Stimulated activated naive B cell treated with anti-CD40 and anti-IgM and Interleukin-4, amounts not matched to agents 10 μg/mL and 1 μg/mL and 100 μg/mL, for 72 hours (primary cell): ENCODE measurements around the gene DISC1.
"Not testable (repeated sequence)": the region's sequence is repeated elsewhere in the genome, so short reads cannot be mapped to it uniquely, and the experiment has no call there.

Experiments used
- ATAC-seq, 2 donors: fragments of 150-1000 bp; cut with Tn5 transposase; replicated peaks; 2 replicates each; pipeline ENCODE4 v1.10.0; 2021; ENCODE audit warnings: moderate library complexity in 1 of 2
- DNase-seq: peaks from one replicate; pipeline ENCODE4 v3.0.0; 2021
- H3K27ac Mint-ChIP-seq: one replicate; pipeline ENCODE4 v1.8.0; 2022; ENCODE audit warnings: mild to moderate bottlenecking, mixed read lengths
- H3K27me3 Mint-ChIP-seq, 2 donors: one replicate each; pipeline ENCODE4 v1.8.0; 2022; ENCODE audit warnings: mixed read lengths in 2 of 2
- H3K36me3 Mint-ChIP-seq, 2 donors: one replicate each; pipeline ENCODE4 v1.8.0; 2022; ENCODE audit warnings: mixed read lengths in 2 of 2, mild to moderate bottlenecking in 1 of 2
- H3K4me1 Mint-ChIP-seq, 2 donors: one replicate each; pipeline ENCODE4 v1.8.0; 2022; ENCODE audit warnings: mixed read lengths in 2 of 2, mild to moderate bottlenecking in 1 of 2
- H3K4me3 Mint-ChIP-seq, 2 donors: one replicate each; pipeline ENCODE4 v1.8.0; 2022; ENCODE audit warnings: mild to moderate bottlenecking in 2 of 2, mixed read lengths in 2 of 2, moderate library complexity in 1 of 2
- H3K9me3 Mint-ChIP-seq, 2 donors: one replicate each; pipeline ENCODE4 v1.8.0; 2022; ENCODE audit warnings: mixed read lengths in 2 of 2, mild to moderate bottlenecking in 1 of 2

The DISC1 gene

DNA sequence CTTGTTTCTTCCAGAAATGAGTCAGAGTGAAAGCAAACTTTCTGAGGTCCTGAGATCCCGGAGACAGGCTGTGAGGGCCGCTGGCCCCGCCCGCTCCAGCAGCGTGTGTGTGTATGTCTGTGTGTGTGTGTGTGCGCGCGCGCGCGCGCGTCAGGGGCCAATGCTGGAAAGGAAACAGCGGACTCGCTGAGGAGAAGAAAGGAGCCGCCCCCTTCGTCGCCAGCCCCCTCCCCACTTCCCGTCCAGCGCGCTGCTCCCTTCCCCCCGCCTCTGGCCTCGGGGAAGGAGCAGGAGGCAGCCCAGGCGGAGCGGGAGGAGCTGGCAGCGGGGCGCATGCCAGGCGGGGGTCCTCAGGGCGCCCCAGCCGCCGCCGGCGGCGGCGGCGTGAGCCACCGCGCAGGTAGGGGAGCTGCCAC is at the start of gene DISC1:
Gene DISC1 (plus strand): TSS at position 256 of the 416 bp plus-strand sequence. CDS start 78 bp downstream, at position 334.
- H3K36me3 Mint-ChIP-seq, result no peaks in the 10 kb centered on the region
- H3K27me3 Mint-ChIP-seq, result peaks cover 19 to 34% of the 10 kb centered on the region in 2 donors
- DNase-seq (peak; percentile 25), ATAC-seq (peak; percentile 55 to 76)
- peak within 1 kb of the TSS; percentile 56 for H3K27ac Mint-ChIP-seq
- peaks cover 13 to 28% of the 10 kb centered on the region in 2 donors for H3K4me1 Mint-ChIP-seq
- H3K4me3 Mint-ChIP-seq, result peak within 1 kb of the TSS; percentile 84 to 85
- H3K9me3 Mint-ChIP-seq, result peaks cover 0 to 3% of the 10 kb centered on the region in 2 donors

DNA sequence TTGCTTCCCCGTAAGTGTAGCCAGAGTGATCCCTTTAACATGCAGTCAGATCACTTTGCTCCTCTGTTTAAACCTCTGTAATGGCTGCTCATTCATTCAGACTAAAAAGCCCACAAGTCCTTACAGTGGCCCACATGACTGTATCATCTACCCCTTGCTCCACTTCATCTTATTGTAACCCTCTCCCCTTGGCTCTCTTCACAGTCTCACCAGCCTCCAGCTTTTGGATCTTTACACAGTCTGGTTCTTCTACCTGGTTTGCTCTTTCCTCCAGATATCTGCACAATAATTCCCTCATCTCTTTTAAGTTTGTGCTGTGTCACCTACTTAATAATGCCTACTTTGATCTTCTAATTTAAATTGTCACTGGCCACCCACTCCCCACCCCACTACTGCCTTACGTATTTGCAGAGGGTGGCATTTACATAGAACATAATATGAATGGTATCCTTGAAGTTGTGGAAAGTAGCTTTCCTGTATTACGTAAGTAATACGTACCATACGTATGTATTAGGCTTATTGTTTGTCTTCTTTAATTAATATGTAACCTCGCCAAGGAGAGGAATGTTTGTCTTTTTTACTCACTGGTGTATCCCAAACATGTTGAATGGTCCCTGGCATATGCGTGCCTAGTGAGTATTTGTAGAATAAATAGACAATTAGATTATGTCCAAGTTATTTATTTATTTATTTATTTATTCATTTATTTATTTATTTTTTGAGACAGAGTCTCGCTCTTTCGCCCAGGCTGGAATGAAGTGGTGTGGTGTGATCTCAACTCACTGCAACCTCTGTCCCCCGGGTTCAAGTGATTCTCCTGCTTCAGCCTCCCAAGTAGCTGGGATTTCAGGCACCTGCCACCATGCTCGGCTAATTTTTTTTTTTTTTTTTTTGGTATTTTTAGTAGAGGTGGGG is 49.5 kb upstream of the DISC1 start:
- Mint-ChIP-seq H3K36me3 (peaks cover 2 to 4% of the 10 kb centered on the region in 2 donors), H3K9me3 (no peaks in the 10 kb centered on the region), H3K4me3 (no peak overlapping the region), H3K27ac (no peak overlapping the region), H3K27me3 (no peaks in the 10 kb centered on the region), H3K4me1 (no peaks in the 10 kb centered on the region)
- ATAC-seq (no peak), DNase-seq (no peak)

DNA sequence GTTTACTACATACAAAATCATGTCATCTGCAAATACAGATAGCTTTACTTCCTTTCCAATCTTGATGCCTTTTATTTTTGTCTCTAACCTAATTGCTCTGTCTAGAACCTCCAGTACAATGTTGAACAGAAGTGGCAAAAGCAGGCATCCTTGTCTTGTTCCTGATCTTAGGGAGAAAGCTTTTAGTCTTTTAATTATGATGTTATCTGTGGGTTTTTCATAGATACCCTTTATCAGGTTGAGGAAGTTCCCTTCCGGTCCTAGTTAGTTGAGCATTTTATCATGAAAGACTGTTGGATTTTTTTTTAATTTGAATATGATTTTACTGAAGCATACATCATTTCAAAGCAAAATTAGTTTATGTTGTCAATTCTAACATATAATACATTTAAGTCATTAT is 45.7 kb upstream of the DISC1 start:
- Mint-ChIP-seq H3K36me3 (peaks cover 2 to 4% of the 10 kb centered on the region in 2 donors), H3K27ac (no peak overlapping the region), H3K4me1 (peaks cover 0 to 3% of the 10 kb centered on the region in 2 donors), H3K9me3 (no peaks in the 10 kb centered on the region), H3K27me3 (no peaks in the 10 kb centered on the region), H3K4me3 (no peak overlapping the region)
- no peak for DNase-seq
- ATAC-seq, result no peak

GRCh38 chr1:231581859-231582258 is 44.7 kb upstream of the DISC1 start:
- Mint-ChIP-seq H3K27me3 (no peaks in the 10 kb centered on the region), H3K36me3 (peaks cover 2 to 4% of the 10 kb centered on the region in 2 donors), H3K4me3 (no peak overlapping the region), H3K9me3 (no peaks in the 10 kb centered on the region), H3K27ac (no peak overlapping the region), H3K4me1 (peaks cover 0 to 3% of the 10 kb centered on the region in 2 donors)
- ATAC-seq (no peak), DNase-seq (no peak)

DNA sequence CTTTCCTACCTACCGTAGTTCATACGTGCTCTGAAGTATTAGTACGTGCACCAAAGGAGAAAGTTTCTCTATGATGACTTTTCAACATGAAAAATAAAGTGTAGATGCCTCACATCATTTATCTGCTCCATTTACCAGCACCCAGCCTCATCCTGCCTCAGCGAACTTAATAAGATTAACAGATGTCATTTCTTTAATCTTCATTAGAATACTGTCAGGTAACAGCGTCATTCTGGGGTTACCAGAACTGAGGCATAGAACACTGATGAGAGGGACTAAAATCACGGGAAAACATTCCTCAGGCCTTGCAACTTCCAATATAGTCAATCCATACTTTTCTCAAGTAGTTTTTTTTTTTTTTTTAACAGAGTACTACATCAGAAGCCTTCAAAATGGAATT is 43.2 kb upstream of the DISC1 start:
- H3K4me1 Mint-ChIP-seq, result peaks cover 0 to 3% of the 10 kb centered on the region in 2 donors
- no peak for ATAC-seq

GRCh38 chr1:231584117-231584516 is 42.5 kb upstream of the DISC1 start:
- H3K4me3 Mint-ChIP-seq, result no peak overlapping the region
- no peak for DNase-seq
- ATAC-seq, result no peak
- H3K36me3 Mint-ChIP-seq, result no peaks in the 10 kb centered on the region
- H3K27me3 Mint-ChIP-seq, result no peaks in the 10 kb centered on the region
- H3K4me1 Mint-ChIP-seq, result peaks cover 0 to 3% of the 10 kb centered on the region in 2 donors
- no peak overlapping the region for H3K27ac Mint-ChIP-seq
- no peaks in the 10 kb centered on the region for H3K9me3 Mint-ChIP-seq

More for the DNA sequence above, 43.2 kb upstream of the DISC1 start:
- DNase-seq, result no peak
- peaks cover 2 to 3% of the 10 kb centered on the region in 2 donors for H3K36me3 Mint-ChIP-seq
- no peak overlapping the region for H3K27ac Mint-ChIP-seq
- H3K4me3 Mint-ChIP-seq, result no peak overlapping the region
- no peaks in the 10 kb centered on the region for H3K27me3 Mint-ChIP-seq
- no peaks in the 10 kb centered on the region for H3K9me3 Mint-ChIP-seq

GRCh38 chr1:231584921-231585320 is 41.7 kb upstream of the DISC1 start:
- H3K4me3 Mint-ChIP-seq, result no peak overlapping the region
- peaks cover 0 to 3% of the 10 kb centered on the region in 2 donors for H3K4me1 Mint-ChIP-seq
- no peaks in the 10 kb centered on the region for H3K36me3 Mint-ChIP-seq
- ATAC-seq (peak in 1 of 2 donors; percentile 47), DNase-seq (no peak)
- H3K9me3 Mint-ChIP-seq, result no peaks in the 10 kb centered on the region
- H3K27me3 Mint-ChIP-seq, result no peaks in the 10 kb centered on the region
- no peak overlapping the region for H3K27ac Mint-ChIP-seq

DNA sequence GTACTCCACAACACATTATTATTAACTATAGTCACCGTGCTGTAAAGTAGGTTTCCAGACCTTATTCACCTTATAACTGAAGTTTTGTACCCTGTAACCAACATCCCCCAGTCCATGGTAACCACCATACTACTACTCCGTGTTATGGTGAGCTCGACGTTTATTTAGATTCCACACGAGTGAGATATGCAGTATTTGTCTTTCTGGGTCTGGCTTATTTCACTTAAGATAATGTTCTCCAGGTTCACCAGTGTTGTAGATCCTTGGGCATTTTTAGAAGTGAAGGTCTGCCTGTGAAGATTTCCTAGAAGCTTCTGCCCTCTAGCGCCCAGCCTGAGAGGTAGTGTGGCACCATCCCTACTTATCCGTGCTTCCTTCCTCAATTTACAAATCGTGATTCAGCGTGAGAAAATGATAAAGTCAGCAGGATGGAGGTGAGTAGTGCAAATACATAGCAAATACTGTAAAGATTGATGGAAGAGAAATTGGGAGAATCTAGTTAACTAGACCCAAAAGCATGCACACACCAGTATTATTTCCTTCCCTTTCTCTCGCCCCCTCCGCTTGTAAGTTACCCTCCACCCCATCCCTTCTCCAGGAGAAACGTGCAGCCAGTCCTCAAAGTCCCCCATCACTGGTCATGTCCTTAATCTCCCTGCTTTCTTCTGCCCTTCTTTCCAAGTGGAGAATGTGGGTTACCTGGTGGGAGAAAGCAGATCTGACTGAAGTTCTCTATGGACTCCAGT is 36.0 kb upstream of the DISC1 start:
- Mint-ChIP-seq H3K9me3 (no peaks in the 10 kb centered on the region), H3K27ac (no peak overlapping the region), H3K36me3 (no peaks in the 10 kb centered on the region), H3K4me3 (no peak overlapping the region), H3K27me3 (no peaks in the 10 kb centered on the region), H3K4me1 (peaks cover 9 to 20% of the 10 kb centered on the region in 2 donors)
- DNase-seq (no peak), ATAC-seq (peak; percentile 71 to 82)

GRCh38 chr1:231591466-231591865 is 35.1 kb upstream of the DISC1 start:
- H3K4me1 Mint-ChIP-seq, result peaks cover 9 to 20% of the 10 kb centered on the region in 2 donors
- no peak overlapping the region for H3K4me3 Mint-ChIP-seq
- DNase-seq (no peak), ATAC-seq (no peak)
- no peak overlapping the region for H3K27ac Mint-ChIP-seq
- H3K27me3 Mint-ChIP-seq, result no peaks in the 10 kb centered on the region
- H3K36me3 Mint-ChIP-seq, result no peaks in the 10 kb centered on the region
- H3K9me3 Mint-ChIP-seq, result no peaks in the 10 kb centered on the region

GRCh38 chr1:231592809-231593208 is 33.8 kb upstream of the DISC1 start:
- no peak for DNase-seq
- Mint-ChIP-seq H3K9me3 (no peaks in the 10 kb centered on the region), H3K4me3 (no peak overlapping the region), H3K27ac (no peak overlapping the region), H3K27me3 (no peaks in the 10 kb centered on the region), H3K4me1 (peaks cover 9 to 20% of the 10 kb centered on the region in 2 donors), H3K36me3 (no peaks in the 10 kb centered on the region)
- no peak for ATAC-seq

DNA sequence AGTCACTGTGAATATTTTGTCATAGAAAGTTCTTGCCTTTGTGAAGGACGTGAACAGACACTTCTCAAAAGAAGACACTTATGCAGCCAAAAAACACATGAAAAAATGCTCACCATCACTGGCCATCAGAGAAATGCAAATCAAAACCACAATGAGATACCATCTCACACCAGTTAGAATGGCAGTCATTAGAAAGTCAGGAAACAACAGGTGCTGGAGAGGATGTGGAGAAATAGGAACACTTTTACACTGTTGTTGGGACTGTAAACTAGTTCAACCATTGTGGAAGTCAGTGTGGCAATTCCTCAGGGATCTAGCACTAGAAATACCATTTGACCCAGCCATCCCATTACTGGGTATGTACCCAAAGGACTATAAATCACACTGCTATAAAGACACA is 33.3 kb upstream of the DISC1 start:
- DNase-seq, ATAC-seq, H3K9me3 Mint-ChIP-seq, H3K27ac Mint-ChIP-seq, H3K4me3 Mint-ChIP-seq, H3K27me3 Mint-ChIP-seq, H3K36me3 Mint-ChIP-seq: not testable (repeated sequence)
- peaks cover 9 to 20% of the 10 kb centered on the region in 2 donors for H3K4me1 Mint-ChIP-seq

- Mint-ChIP-seq H3K9me3 (no peaks in the 10 kb centered on the region), H3K27ac (no peak overlapping the region)
Measured at GRCh38 chr1:231594123-231594522, 32.5 kb upstream of the DISC1 start.

DNA sequence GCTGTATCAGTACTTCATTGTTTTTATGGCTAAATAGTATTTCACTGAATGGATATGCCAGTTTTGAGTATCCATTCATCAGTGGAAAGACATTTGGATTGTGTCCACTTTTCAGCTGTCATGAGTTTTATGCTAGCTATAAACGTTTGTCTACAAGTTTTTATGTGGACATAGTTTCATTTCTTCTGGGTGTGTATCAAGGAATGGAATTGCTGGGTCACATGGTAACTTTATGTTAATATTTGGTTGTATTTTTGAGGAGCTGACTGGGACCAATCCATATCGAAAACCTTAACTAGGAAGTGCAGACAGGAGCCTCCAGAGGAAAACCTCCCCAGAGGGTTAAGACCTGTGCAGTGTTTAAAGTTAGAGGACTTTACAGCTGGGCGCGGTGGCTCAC is 31.8 kb upstream of the DISC1 start:
- no peaks in the 10 kb centered on the region for H3K36me3 Mint-ChIP-seq

More at GRCh38 chr1:231594123-231594522, 32.5 kb upstream of the DISC1 start:
- no peak for ATAC-seq
- peaks cover 9 to 20% of the 10 kb centered on the region in 2 donors for H3K4me1 Mint-ChIP-seq
- DNase-seq, result no peak
- H3K27me3 Mint-ChIP-seq, result no peaks in the 10 kb centered on the region
- no peak overlapping the region for H3K4me3 Mint-ChIP-seq
- no peaks in the 10 kb centered on the region for H3K36me3 Mint-ChIP-seq

GRCh38 chr1:231596337-231596791 is 30.2 kb upstream of the DISC1 start:
- no peaks in the 10 kb centered on the region for H3K9me3 Mint-ChIP-seq
- H3K4me3 Mint-ChIP-seq, result no peak overlapping the region
- no peaks in the 10 kb centered on the region for H3K27me3 Mint-ChIP-seq
- no peaks in the 10 kb centered on the region for H3K36me3 Mint-ChIP-seq
- H3K27ac Mint-ChIP-seq, result no peak overlapping the region
- ATAC-seq (no peak), DNase-seq (no peak)
- H3K4me1 Mint-ChIP-seq, result peaks cover 2 to 8% of the 10 kb centered on the region in 2 donors

More for the DNA sequence above, 31.8 kb upstream of the DISC1 start:
- Mint-ChIP-seq H3K4me1 (peaks cover 9 to 20% of the 10 kb centered on the region in 2 donors), H3K27ac (no peak overlapping the region), H3K27me3 (no peaks in the 10 kb centered on the region), H3K9me3 (no peaks in the 10 kb centered on the region), H3K4me3 (no peak overlapping the region)
- DNase-seq, result no peak
- ATAC-seq, result no peak
